Activated T-cell treated with anti-CD3 and anti-CD28 coated beads, Interleukin-2, amount 50 U/mL, for 72 hours (primary cell): ENCODE measurements around the gene OTOGL. TPM values are rescaled to one million over a fixed set of nuclear protein-coding genes. Genes with fewer than 3 reads are reported as not detected.
"Not testable (repeated sequence)": the region's sequence is repeated elsewhere in the genome, so short reads cannot be mapped to it uniquely, and the experiment has no call there.

Source experiments
- ATAC-seq, 2 donors: fragments of 150-1000 bp; cut with Tn5 transposase; replicated peaks in 1 of 2; 2 replicates each; pipeline ENCODE4 v1.10.0; 2021; ENCODE audit warnings: moderate library complexity in 2 of 2, mild to moderate bottlenecking in 1 of 2
- DNase-seq, 2 donors: peaks; one replicate each; pipeline ENCODE4 v3.0.0; 2021 to 2022; ENCODE audit warnings: mixed read lengths in 1 of 2
- H3K27ac Mint-ChIP-seq: one replicate; pipeline ENCODE4 v1.8.0; 2022; ENCODE audit warnings: mild to moderate bottlenecking, moderate library complexity, mixed read lengths
- H3K27me3 Mint-ChIP-seq: one replicate; pipeline ENCODE4 v1.8.0; 2022; ENCODE audit warnings: low read depth, mixed read lengths
- H3K36me3 Mint-ChIP-seq, 2 donors: one replicate each; pipeline ENCODE4 v1.8.0; 2022; ENCODE audit warnings: mixed read lengths in 2 of 2, mild to moderate bottlenecking in 1 of 2; ENCODE audit not compliant: insufficient read depth in 2 of 2
- H3K4me1 Mint-ChIP-seq: one replicate; pipeline ENCODE4 v1.8.0; 2022; ENCODE audit warnings: low read depth, mixed read lengths
- H3K4me3 Mint-ChIP-seq, 2 donors: one replicate each; pipeline ENCODE4 v1.8.0; 2022; ENCODE audit warnings: mild to moderate bottlenecking in 2 of 2, mixed read lengths in 2 of 2, moderate library complexity in 2 of 2
- H3K9me3 Mint-ChIP-seq, 2 donors: one replicate each; pipeline ENCODE4 v1.8.0; 2022; ENCODE audit warnings: mixed read lengths in 2 of 2
- total RNA-seq, 2 donors: library from RNA; stranded (reverse); gene quantifications; one replicate each; pipeline ENCODE4 v1.2.3, GENCODE V29; 2022

The OTOGL gene
- total RNA-seq, 2 donors from 2014 or later: not detected

GRCh38 chr12:80226576-80226975 lies 127.2 kb downstream of the OTOGL start:
- Mint-ChIP-seq H3K27ac (no peak overlapping the region), H3K4me3 (no peak overlapping the region), H3K4me1 (no peaks in the 10 kb centered on the region), H3K27me3 (peaks cover 14% of the 10 kb centered on the region), H3K9me3 (no peaks in the 10 kb centered on the region), H3K36me3 (peaks cover 0 to 2% of the 10 kb centered on the region in 2 donors)
- DNase-seq: no peak
- ATAC-seq: no peak

- H3K4me1 Mint-ChIP-seq, H3K9me3 Mint-ChIP-seq, ATAC-seq, DNase-seq, H3K27me3 Mint-ChIP-seq, H3K4me3 Mint-ChIP-seq, H3K36me3 Mint-ChIP-seq, H3K27ac Mint-ChIP-seq: not testable (repeated sequence)
Measured at GRCh38 chr12:80227904-80228303, 128.6 kb downstream of the OTOGL start.

- DNase-seq: no peak
- Mint-ChIP-seq H3K36me3 (peaks cover 0 to 2% of the 10 kb centered on the region in 2 donors), H3K9me3 (no peaks in the 10 kb centered on the region), H3K4me3 (no peak overlapping the region), H3K4me1 (no peaks in the 10 kb centered on the region), H3K27me3 (peaks cover 7% of the 10 kb centered on the region), H3K27ac (no peak overlapping the region)
- no peak for ATAC-seq
Measured at GRCh38 chr12:80230068-80230467, 130.7 kb downstream of the OTOGL start.

- ATAC-seq: no peak
- Mint-ChIP-seq H3K4me1 (no peaks in the 10 kb centered on the region), H3K27me3 (peaks cover under 1% of the 10 kb centered on the region), H3K36me3 (no peaks in the 10 kb centered on the region), H3K4me3 (no peak overlapping the region), H3K27ac (no peak overlapping the region), H3K9me3 (no peaks in the 10 kb centered on the region)
- no peak for DNase-seq
Measured at GRCh38 chr12:80232837-80233236, 133.5 kb downstream of the OTOGL start.

- ATAC-seq (no peak), DNase-seq (no peak)
- H3K9me3 Mint-ChIP-seq: no peaks in the 10 kb centered on the region
- no peaks in the 10 kb centered on the region for H3K36me3 Mint-ChIP-seq
- no peaks in the 10 kb centered on the region for H3K4me1 Mint-ChIP-seq
- H3K27me3 Mint-ChIP-seq: no peaks in the 10 kb centered on the region
- H3K27ac Mint-ChIP-seq: no peak overlapping the region
- no peak overlapping the region for H3K4me3 Mint-ChIP-seq
Measured at GRCh38 chr12:80233926-80234325, 134.6 kb downstream of the OTOGL start.

GRCh38 chr12:80234667-80235066 lies 135.3 kb downstream of the OTOGL start:
- Mint-ChIP-seq H3K27ac (no peak overlapping the region), H3K27me3 (no peaks in the 10 kb centered on the region), H3K36me3 (no peaks in the 10 kb centered on the region), H3K9me3 (no peaks in the 10 kb centered on the region), H3K4me1 (no peaks in the 10 kb centered on the region), H3K4me3 (no peak overlapping the region)
- no peak for ATAC-seq
- DNase-seq: no peak

GRCh38 chr12:80235944-80236343 lies 136.6 kb downstream of the OTOGL start:
- DNase-seq: no peak
- ATAC-seq: no peak
- H3K4me1 Mint-ChIP-seq: no peaks in the 10 kb centered on the region
- no peaks in the 10 kb centered on the region for H3K9me3 Mint-ChIP-seq
- no peaks in the 10 kb centered on the region for H3K27me3 Mint-ChIP-seq
- no peak overlapping the region for H3K4me3 Mint-ChIP-seq
- no peaks in the 10 kb centered on the region for H3K36me3 Mint-ChIP-seq
- no peak overlapping the region for H3K27ac Mint-ChIP-seq

- H3K27ac Mint-ChIP-seq: no peak overlapping the region
- H3K9me3 Mint-ChIP-seq: no peaks in the 10 kb centered on the region
- ATAC-seq (no peak), DNase-seq (no peak)
- no peaks in the 10 kb centered on the region for H3K27me3 Mint-ChIP-seq
- no peak overlapping the region for H3K4me3 Mint-ChIP-seq
- no peaks in the 10 kb centered on the region for H3K4me1 Mint-ChIP-seq
- H3K36me3 Mint-ChIP-seq: no peaks in the 10 kb centered on the region
Measured at GRCh38 chr12:80239867-80240266, 140.5 kb downstream of the OTOGL start.

- Mint-ChIP-seq H3K4me3 (no peak overlapping the region), H3K27me3 (no peaks in the 10 kb centered on the region), H3K4me1 (no peaks in the 10 kb centered on the region), H3K27ac (no peak overlapping the region), H3K9me3 (no peaks in the 10 kb centered on the region), H3K36me3 (no peaks in the 10 kb centered on the region)
- no peak for DNase-seq
- no peak for ATAC-seq
Measured at GRCh38 chr12:80241576-80242273, 142.4 kb downstream of the OTOGL start.

- ATAC-seq (no peak), DNase-seq (no peak)
- H3K36me3 Mint-ChIP-seq: no peaks in the 10 kb centered on the region
- H3K27me3 Mint-ChIP-seq: no peaks in the 10 kb centered on the region
- H3K27ac Mint-ChIP-seq: no peak overlapping the region
- no peaks in the 10 kb centered on the region for H3K4me1 Mint-ChIP-seq
- no peaks in the 10 kb centered on the region for H3K9me3 Mint-ChIP-seq
- H3K4me3 Mint-ChIP-seq: no peak overlapping the region
Measured at GRCh38 chr12:80242321-80242720, 143.0 kb downstream of the OTOGL start.

- H3K36me3 Mint-ChIP-seq: not testable (repeated sequence)
Measured at GRCh38 chr12:80249581-80249980, 150.2 kb downstream of the OTOGL start.

GRCh38 chr12:80257920-80258319 lies 158.6 kb downstream of the OTOGL start:
- H3K4me1 Mint-ChIP-seq: no peaks in the 10 kb centered on the region
- no peaks in the 10 kb centered on the region for H3K36me3 Mint-ChIP-seq
- peaks cover 22% of the 10 kb centered on the region for H3K27me3 Mint-ChIP-seq
- no peak for ATAC-seq
- H3K27ac Mint-ChIP-seq: no peak overlapping the region
- no peak overlapping the region for H3K4me3 Mint-ChIP-seq
- DNase-seq: no peak
- no peaks in the 10 kb centered on the region for H3K9me3 Mint-ChIP-seq

More at GRCh38 chr12:80249581-80249980, 150.2 kb downstream of the OTOGL start:
- H3K9me3 Mint-ChIP-seq, DNase-seq, ATAC-seq, H3K27ac Mint-ChIP-seq, H3K4me3 Mint-ChIP-seq, H3K4me1 Mint-ChIP-seq, H3K27me3 Mint-ChIP-seq: not testable (repeated sequence)

- Mint-ChIP-seq H3K36me3 (no peaks in the 10 kb centered on the region), H3K9me3 (no peaks in the 10 kb centered on the region), H3K27me3 (peaks cover 22% of the 10 kb centered on the region), H3K4me3 (no peak overlapping the region), H3K27ac (no peak overlapping the region), H3K4me1 (no peaks in the 10 kb centered on the region)
- DNase-seq (no peak), ATAC-seq (no peak)
Measured at GRCh38 chr12:80260269-80260668, 160.9 kb downstream of the OTOGL start.

GRCh38 chr12:80261403-80261802 lies 162.1 kb downstream of the OTOGL start:
- H3K9me3 Mint-ChIP-seq: no peaks in the 10 kb centered on the region
- no peak overlapping the region for H3K4me3 Mint-ChIP-seq
- no peak for ATAC-seq
- H3K4me1 Mint-ChIP-seq: no peaks in the 10 kb centered on the region
- peaks cover 19% of the 10 kb centered on the region for H3K27me3 Mint-ChIP-seq
- DNase-seq: no peak
- no peaks in the 10 kb centered on the region for H3K36me3 Mint-ChIP-seq
- no peak overlapping the region for H3K27ac Mint-ChIP-seq
